ENCODE measurements around the gene VWA1.
A peak's percentile ranks its signal among the peaks of the same experiment; 100 is the strongest.
"Not testable (repeated sequence)": the region's sequence is repeated elsewhere in the genome, so short reads cannot be mapped to it uniquely, and the experiment has no call there.

Gene VWA1

DNA sequence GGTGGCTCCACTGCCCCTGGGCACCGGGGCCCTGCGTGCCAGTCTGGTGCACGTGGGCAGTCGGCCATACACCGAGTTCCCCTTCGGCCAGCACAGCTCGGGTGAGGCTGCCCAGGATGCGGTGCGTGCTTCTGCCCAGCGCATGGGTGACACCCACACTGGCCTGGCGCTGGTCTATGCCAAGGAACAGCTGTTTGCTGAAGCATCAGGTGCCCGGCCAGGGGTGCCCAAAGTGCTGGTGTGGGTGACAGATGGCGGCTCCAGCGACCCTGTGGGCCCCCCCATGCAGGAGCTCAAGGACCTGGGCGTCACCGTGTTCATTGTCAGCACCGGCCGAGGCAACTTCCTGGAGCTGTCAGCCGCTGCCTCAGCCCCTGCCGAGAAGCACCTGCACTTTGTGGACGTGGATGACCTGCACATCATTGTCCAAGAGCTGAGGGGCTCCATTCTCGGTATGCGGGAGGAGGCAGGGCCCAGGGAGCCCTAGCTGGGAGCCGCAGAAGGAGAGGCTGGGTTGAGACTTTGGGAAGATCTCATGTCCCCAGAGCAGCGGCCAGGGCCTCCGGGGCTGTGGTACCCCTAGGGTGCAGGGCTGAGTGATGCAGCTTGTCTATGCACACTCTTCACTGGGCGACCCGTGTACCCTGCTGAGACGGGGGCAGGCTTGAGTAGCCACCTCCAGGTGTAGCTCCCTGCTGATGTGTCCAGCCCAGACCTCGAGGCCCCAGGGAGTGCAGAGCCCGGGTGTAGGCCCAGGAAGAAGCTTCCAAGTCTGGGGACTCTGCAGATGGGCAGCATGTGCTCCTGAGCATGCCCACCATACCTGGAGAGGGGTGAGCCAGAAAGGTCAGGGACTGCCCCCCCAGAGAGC is 1.8 kb downstream of the VWA1 start:
- DNase-seq, result no peak

DNA sequence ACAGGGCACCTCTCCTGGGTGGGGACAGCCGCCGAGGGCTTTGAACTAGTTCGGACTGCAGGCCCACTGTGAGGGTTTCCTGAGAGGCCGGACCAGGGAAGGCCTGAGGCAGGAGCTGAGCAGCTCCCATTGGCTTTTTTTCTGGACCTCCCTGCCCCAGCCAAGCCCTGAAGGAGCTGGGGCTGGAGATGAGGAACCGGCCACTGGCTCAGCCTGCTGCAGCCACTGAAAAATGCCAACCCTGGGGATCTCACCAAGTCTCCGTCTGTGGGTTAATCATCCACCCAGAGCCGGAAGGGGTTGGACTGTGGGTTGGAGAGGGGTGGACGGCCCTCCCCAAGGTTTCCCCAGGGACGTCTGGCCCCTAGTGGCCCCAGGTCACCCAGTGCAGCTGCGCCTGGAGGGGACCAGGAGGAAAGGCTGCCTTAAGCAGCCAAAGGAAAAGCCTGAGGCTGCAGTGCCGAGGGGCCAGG is 2.5 kb downstream of the VWA1 start:
- no peak for DNase-seq

DNA sequence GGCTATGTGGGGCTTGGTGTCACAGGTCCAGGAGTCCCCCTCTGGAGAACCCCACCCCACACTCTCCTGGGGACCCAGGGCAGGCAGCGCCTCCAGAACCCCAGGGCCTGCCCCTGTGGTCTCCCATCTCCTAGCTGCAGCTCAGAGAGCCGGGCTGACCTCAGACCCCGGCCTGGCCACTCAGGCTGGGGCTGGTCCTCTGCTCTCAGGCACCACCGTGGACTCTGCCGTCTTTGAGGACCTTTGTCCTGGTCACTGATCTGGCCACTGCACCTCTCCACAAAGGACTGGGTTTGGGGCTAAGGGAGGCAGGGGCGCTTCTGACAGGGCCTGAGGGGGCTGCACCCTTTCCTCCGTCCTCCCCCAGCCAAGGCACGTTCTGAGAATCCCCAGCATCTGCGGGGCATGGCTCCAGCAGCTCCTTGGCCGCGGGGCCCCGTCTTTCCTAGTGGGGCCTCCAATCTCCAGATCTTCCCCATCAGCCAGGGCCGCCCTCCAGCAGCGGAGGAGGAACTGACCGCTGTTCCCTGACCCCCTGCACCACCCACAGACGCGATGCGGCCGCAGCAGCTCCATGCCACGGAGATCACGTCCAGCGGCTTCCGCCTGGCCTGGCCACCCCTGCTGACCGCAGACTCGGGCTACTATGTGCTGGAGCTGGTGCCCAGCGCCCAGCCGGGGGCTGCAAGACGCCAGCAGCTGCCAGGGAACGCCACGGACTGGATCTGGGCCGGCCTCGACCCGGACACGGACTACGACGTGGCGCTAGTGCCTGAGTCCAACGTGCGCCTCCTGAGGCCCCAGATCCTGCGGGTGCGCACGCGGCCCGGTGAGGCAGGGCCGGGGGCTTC is 3.3 kb downstream of the VWA1 start:
- no peak for DNase-seq

DNA sequence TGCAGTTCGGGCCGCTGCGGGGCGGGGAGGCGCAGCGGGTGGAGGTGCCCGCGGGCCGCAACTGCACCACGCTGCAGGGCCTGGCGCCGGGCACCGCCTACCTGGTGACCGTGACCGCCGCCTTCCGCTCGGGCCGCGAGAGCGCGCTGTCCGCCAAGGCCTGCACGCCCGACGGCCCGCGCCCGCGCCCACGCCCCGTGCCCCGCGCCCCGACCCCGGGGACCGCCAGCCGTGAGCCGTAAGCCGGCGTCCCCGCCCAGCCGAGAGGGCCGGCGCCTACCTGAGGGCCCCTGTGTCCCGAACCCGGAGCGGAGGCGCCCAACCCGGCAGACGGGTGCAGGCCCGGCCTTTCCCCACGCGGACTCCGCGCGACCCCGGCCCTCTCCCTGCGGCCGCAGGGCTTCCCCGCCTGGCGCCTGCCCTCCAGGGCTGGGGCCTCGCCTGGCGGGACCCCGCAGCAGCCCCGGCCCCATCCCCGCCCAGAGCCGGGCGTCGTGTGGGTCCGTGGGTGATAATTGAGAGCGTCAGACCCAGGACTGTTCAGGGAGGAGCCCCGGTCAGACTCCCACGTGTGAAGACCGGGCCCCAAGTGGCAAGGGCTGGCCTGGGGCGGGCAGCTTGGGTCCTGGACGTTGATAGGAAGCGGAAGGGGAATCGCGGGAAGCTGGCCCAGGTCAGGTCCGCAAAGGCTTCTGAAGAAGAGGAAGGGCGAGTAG is 4.2 kb downstream of the VWA1 start:
- DNase-seq, result no peak

DNA sequence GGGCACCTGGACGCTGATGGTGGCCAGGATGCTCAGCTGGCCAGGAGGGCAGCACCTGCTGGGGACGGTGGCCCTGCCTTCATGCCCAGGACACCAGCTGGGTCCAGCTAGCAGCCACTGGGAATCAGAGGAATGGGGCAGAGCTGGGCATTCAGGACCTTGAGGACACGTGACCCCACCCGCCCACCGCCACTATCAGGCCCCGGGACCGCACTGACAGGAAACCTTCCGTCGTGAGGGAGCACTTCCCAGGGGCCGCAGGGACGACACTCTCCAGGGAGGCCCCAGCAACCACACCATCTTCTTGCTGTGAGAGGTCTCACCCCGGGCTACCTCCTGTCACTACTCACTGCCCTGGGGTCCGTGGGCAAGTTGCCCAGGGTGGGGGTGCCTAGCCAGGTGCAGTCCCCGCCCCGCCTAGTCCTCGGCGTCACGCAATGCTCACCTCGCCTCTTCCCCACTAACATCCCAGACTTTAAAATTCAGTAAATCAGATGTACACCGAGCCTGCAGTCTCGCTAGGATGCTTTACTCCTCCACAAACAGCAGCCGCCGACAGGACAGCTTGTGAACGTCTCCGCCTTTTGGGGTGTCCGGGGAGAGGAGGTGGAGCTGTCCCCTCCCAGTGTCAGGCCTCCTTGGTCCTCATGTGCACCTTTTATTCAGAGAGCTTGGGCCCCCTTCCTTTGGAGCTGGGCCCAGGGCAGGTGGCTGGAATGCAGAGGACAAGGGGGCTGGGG is 4.9 kb downstream of the VWA1 start:
- DNase-seq, result no peak

DNA sequence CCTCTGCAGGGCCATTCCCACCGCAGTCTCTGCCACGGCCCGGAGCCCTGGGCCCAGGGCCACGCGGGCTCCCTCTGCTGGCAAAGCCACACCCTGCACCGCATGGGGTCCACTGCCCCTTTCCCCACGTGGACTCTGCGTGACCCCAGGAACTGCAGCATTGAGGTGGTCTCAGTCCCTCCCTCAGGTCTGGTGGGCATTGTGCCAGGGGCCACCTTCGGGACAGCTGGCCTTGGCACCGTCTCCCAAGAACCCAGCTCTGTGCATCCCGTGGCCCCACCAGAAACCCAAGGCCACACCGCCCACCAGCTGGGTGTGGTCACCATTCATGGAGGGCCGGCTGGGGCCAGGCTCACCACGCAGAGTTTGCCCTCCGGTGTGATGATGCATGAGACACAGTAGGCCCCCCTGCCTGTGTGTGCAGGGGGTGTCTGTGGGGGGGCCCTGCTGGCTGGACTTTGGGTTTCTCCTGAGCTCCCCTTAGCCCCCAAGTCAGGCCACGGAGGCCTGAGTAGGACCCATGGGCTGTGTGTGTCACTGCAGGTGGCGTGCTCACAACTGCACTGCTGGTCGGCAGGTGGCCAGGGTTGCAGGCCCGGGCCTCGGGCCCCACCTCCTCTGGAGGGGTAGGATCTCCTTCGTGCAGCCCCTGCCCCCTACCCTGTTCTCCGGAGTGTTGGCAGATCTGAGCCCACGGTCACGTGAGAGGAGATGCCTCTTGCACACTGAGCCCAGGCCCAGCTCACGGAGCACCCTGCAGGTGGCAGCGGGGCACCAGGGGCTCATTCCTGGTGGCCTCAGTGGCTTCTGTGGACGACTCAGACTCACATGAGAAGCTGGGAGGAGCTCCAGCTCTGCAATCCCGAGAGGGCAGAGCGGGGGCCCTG is 5.8 kb downstream of the VWA1 start:
- peak; percentile 43 to 47 for DNase-seq

DNA sequence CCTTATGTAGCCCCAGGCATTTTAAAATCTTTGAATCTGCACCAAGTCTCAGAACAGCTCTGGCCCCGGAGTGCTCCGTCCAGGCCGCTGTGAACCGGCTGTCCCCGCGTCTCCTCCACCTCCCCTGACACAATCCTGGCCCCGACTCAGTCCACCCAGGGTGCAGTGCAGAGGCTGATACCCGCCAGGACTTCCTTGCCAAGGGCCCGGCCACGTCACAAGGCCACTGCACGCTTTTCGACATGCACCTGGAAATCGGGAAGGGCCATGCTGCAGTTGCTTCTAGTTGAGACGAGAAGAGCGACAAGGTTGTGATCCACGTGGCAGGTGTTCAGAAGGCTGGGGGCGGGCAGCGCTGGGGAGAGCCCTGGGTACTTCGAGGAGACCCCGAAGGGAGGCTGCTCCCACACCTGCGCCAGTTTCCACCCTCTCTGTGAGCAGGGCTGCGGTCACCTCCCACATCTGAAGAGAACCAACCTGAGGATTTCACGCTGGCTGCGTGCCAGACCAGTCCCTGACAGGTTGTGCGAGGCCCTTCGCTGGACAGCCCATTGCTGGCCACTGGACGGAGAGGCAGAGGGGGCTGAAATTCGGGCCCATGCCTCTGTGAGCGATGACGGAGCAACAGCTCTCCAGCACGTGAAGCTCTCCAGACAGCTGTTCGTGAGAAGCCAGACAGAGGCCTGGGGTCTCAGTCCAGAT is 6.7 kb downstream of the VWA1 start:
- DNase-seq, result no peak

DNA sequence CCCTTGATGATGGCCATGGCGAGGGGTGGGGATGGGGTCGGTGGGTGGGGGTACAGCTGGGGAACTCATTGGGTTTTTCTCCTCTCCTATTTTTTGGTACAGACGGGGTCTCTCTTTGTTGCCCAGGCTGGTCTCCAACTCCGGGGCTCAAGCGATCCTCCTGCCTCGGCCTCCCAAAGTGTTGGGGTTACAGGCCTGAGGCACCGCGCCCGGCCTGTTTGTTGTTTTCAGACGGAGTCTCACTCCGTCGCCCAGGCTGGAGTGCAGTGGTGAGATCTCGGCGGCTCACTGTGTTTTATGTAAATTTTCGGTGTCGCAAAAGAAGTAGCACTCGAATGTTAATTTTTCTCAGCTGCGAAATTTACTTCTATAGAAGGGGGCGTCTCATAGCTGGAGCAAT is 11.1 kb downstream of the VWA1 start:
- DNase-seq, result not testable (repeated sequence)

DNA sequence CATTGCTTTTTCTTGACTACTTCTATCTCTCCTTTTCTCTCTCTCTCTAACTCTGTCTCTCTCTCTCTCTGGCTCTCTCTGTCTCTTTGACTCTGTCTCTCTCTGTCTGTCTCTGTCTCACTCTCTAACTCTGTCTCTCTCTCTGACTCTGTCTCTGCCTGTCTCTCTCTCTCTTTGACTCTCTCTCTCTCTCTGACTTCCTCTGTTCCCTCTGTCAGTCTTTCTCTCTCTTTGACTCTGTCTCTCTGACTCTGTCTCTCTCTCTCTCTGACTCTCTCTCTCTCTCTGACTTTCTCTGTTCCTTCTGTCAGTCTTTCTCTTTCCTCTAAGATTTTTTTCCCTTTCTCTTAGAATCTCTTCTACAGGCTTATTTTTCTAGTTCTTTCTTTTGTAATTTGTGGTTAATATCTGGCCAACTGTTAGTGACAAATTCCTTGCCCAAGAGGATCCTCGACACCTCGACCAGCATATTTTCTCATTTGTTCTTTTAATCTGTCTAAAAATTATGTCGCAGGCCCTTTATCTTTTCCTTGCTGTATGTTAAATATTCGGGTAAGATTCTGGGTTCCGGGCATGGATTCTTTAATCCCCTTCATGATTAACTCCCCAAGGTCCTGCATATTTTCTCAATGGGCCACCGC is 13.7 kb downstream of the VWA1 start, which contains the start of gene ATAD3C:
Gene ATAD3C (plus strand): TSS at position 591 of the 641 bp plus-strand sequence. CDS start 995 bp downstream, outside the sequence.
- DNase-seq, result no peak

DNA sequence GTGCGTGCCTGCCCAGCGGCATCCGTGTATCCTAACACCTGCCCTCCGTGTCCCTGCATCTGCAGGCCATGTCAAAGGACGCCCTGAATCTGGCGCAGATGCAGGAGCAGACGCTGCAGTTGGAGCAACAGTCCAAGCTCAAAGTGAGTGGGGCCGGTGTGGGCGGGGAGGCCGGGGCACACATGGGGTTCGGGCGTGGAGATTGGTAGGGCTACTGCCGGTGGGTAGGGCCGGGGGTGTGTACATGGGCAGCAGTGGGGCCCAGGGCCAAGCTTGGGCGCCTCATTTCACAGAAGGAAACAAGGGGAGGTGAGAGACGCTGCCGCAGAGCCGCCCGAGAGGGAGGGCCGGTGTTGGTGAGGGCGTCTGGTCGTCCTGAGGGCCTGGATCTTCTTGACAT is 15.1 kb downstream of the VWA1 start:
- DNase-seq, result not testable (repeated sequence)

DNA sequence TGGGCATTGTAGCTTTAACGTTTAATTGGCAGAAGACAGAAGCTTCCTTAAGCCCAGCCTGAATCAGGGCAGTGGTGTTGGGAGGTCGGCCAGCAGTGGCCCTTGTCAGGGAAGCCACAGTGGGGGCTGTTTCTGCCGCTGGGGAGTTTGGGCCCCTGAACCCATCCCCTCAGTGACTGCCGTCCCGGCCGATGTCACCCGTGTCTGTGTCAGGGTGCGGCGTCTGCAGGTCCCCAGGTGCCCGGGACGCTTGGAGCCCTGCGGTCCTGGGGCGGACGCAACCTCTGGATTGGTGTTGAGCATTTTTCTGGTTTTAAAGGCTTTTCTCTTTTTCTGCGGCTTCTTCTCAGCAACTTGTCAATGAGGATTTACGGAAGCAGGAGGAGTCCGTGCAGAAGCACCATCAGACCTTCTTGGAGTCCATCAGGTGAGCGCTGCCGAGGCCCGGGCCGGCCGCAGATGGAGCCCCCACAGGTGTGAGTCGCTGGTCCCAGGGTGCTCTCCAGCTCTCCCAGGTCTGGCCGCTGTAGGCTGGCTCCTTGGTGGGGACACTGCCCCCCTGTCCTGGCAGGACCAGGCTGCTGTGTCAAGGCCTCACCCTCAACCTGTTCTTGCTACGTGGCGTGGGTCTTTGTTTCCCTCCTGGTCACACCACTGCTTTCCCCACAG is 16.3 kb downstream of the VWA1 start:
- no peak for DNase-seq

DNA sequence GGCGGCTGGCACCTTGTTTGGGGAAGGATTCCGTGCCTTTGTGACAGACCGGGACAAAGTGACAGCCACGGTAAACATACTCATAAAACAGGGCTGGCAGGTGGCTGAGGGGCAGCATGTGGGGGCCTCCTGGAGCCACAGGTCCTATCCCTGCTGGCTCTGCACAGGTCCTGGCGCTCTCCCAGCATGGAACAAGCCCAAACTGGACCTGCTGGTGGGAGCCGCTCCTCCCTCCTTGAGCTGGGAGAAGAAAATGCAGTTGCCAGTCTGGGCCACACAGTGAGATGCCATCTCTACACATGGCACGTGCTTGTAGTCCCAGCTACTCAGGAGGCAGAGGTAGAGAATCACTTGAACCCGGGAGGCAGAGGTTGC is 16.9 kb downstream of the VWA1 start:
- not testable (repeated sequence) for DNase-seq

DNA sequence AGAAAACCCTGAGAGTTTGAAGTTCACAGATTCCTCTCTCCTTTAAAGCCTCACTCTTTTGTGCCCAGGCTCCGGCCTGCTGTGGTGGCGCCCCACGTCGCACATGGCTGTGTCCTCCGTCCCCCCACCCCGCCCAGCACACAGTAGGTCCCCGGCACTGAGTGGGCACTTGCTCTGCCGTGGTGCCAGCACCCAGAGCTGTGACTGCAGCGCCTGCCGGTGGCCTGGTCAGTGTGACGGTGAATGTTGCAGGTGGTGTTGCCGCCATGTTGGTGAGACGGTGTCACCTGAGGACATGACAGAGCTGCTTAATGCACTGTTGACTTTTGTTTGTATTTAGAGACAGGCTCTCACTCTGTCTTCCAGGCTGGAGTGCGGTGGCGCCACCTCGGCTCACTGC is 17.4 kb downstream of the VWA1 start:
- DNase-seq, result no peak

DNA sequence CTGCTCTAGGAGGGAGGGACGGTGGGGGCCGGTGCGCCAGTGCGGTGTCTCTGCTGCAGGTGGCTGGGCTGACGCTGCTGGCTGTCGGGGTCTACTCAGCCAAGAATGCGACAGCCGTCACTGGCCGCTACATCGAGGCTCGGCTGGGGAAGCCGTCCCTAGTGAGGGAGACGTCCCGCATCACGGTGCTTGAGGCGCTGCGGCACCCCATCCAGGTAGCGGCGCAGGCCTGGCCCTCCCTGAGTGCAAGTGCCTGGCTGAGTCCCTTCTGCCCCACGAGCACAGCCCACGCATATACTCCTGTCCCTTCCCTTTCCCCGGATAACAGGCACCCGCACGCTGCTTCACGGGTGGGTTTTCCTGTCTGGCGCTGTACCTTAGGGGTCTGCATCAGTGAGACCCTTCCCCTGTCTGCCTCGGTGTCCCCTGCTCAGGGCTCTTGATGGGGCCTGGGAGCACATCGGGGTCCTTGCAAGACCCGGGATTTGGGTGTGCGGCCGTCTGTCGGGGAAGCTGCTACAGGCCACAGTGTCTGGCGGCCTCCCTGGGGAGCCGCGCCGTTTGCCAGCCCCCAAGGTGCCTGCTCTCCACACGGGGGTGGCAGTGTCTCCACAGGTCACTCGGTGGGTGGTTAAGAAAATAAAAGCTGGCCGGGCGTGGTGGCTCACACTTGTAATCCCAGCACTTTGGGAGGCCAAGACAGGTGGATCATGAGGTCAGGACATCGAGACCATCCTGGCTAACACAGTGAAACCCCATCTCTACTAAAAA is 19.0 kb downstream of the VWA1 start:
- not testable (repeated sequence) for DNase-seq

DNA sequence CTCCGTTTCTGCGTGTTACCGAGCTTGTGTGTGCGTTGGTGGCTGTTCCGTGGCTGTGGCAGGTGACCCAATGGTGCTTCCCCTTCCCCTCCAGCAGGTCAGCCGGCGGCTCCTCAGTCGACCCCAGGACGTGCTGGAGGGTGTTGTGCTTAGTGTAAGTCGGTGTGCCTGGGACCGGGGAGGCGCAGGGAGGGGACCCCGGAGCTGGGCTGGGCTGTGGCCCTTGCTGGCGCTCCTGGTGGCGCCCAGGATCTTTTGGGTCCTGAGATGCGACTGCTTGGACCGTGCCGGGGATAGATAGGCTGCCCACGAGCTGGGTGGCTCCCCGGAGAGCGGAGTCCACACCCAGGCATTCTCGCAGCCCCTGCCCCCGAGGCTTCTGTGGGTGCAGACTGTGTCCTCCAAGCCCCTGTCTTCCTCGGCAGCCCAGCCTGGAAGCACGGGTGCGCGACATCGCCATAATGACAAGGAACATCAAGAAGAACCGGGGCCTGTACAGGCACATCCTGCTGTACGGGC is 19.9 kb downstream of the VWA1 start:
- DNase-seq, result no peak

DNA sequence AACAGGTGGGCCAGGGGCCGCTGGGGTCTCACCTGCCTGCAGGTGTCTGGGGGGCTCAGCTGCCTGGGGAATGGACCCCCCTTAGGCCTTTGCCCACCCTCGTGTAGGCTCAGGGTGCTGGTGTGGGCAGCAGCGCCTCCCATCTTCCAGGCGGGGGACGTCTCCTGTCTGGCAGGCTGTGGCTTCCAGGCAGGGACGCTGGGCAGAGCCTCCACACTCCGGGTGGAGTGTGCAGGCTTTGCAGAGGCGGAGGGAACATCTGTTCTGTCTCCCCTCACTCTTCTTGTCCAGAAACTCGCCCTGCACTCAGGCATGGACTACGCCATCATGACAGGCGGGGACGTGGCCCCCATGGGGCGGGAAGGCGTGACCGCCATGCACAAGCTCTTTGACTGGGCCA is 20.4 kb downstream of the VWA1 start:
- DNase-seq, result not testable (repeated sequence)

DNA sequence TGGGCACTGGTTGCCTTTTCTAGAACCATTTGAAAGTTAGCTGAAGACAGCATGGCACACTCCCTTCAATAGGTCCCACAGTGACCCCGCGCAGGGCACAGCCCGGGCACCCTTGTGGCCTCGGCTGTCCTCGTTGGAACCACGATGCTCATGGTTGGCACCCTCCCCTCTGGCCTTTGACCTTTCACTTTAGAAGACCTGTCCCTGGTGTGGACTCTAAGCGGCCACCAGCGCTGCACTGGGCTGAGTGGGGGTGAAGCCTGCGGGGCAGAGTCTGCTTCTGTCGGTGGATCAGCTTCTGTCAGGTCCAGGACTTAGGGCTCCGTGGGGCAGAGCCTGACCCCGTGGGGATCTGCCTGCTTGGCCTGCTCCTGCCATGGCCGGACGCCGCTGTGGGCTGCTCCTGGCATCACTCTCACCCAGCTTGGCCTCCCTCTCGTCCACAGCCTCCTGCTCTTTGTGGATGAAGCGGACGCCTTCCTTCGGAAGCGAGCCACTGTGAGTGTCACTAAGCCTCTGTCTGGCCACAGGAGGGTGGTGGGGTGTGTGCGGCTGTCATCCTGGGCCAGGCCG is 21.3 kb downstream of the VWA1 start:
- not testable (repeated sequence) for DNase-seq

DNA sequence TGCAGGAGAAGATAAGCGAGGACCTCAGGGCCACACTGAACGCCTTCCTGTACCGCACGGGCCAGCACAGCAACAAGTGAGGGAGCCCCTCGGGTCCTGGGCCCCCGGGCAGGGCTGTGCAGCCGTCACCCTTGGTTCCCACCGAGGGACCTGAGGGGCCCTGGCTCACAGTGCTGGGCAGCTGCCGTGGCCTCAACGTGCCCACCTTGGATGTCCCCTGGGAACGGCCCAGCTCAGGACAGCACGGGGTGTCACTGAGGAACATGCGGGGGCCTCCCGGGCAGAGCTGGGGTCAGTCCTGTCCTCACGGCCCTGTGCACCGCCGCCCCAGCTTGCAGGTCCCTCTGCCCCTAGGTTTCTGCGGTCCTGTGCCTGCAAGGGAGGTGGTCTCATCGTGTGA is 23.7 kb downstream of the VWA1 start:
- not testable (repeated sequence) for DNase-seq

Measured in CD4-positive, alpha-beta T cell treated with Interleukin-4 for 1 hour (primary cell).